AG09309 (cell line): ENCODE data around the gene LYPD6B.

Source experiments
- DNase-seq: peaks from one replicate; pipeline ENCODE4 v3.0.0-alpha.2; 2010; ENCODE audit warnings: low read depth
- H3K4me3 ChIP-seq: 2 replicates; pipeline ENCODE4 v1.5.1; 2011; ENCODE audit warnings: mild to moderate bottlenecking, low read depth, low read length, moderate library complexity; ENCODE audit not compliant: control insufficient read depth
- CTCF ChIP-seq: IDR thresholded peaks from 2 replicates; pipeline ENCODE4 v1.5.1; 2011; ENCODE audit warnings: mild to moderate bottlenecking, low read depth, low read length, inconsistent platforms; ENCODE audit not compliant: insufficient read depth, control insufficient read depth; ENCODE audit errors: missing control alignments

Gene LYPD6B

GRCh38 chr2:149036507-149037293, 1.8 kb upstream of the LYPD6B start:
- DNase-seq: no peak
- TF ChIP-seq CTCF: no peak

GRCh38 chr2:149037851-149038250, 648 bp upstream of the LYPD6B start:
- no peak for DNase-seq
- peak overlapping the region; percentile 58 for H3K4me3 ChIP-seq
- no peak for TF ChIP-seq CTCF

More at GRCh38 chr2:149036507-149037293, 1.8 kb upstream of the LYPD6B start:
- H3K4me3 ChIP-seq: no peak overlapping the region

- DNase-seq: no peak
- peak overlapping the region; percentile 58 for H3K4me3 ChIP-seq
- no peak for TF ChIP-seq CTCF
Measured at GRCh38 chr2:149039213-149039724, 770 bp downstream of the LYPD6B start.

GRCh38 chr2:149040451-149040850, 2.0 kb downstream of the LYPD6B start:
- H3K4me3 ChIP-seq: no peak overlapping the region
- DNase-seq: no peak
- TF ChIP-seq CTCF: peak; percentile 50

- H3K4me3 ChIP-seq: no peak overlapping the region
- no peak for TF ChIP-seq CTCF
- no peak for DNase-seq
Measured at GRCh38 chr2:149041482-149041881, 3.0 kb downstream of the LYPD6B start.

GRCh38 chr2:149042881-149043280, 4.4 kb downstream of the LYPD6B start:
- no peak for DNase-seq
- no peak overlapping the region for H3K4me3 ChIP-seq
- no peak for TF ChIP-seq CTCF
